GM21447 (cell line): ENCODE data around the gene EPN1.

Experiments
- ATAC-seq: cut with Tn5 transposase; IDR thresholded peaks from one replicate; pipeline ENCODE4 v1.9.1; 2021; ENCODE audit not compliant: unreplicated experiment

EPN1 gene

DNA sequence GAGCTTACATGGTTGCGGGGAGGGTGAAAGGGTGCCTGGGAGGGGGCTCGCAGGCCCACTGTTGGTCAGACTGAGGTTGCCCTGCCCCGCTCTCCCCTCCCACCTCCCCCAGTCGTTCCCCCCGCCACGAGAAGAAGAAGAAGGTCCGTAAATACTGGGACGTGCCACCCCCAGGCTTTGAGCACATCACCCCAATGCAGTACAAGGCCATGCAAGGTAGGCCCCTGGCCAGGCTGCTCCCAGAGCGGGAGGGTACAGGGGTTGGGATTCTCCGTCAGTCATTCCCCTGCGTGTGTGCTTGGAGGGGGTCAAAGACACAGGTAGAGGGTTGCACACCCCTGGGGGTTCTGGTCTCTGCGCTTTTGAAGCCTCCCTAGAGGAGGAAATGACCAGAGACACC is 14.6 kb upstream of the EPN1 start:
- no peak for ATAC-seq

DNA sequence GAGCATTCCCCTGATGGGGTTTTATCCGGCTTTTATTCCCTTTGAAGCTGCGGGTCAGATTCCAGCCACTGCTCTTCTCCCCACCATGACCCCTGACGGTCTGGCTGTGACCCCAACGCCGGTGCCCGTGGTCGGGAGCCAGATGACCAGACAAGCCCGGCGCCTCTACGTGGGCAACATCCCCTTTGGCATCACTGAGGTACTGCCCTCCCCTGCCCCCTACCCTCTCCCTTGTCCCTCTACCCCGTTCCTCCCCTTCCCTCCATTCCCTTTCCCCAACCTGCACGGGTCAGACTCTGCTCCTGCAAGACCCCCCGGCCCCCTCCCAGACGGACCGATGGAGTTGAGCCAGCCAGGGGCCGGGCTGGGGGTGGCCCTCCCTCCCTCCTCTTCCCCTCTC is 14.0 kb upstream of the EPN1 start:
- no peak for ATAC-seq

DNA sequence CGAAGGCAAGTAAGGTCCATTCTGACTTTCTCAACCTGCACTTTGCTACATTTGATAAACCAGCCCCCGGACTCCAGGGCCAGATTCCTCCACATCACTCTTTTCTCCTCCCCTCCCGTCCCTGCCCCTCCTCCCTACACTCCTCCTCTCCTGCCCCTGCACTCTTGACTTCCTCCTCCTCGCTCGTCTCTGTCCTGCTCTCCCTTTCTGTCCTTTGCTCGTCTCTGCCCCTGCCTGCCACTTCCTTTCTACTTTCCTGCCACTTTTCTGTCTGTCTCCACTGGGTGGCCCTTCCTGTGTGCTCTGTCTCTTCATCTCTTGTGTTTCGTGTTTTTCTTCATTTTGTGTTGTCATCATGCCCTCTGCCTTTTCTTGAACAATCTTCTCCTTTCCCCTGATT is 13.2 kb upstream of the EPN1 start:
- ATAC-seq = no peak

DNA sequence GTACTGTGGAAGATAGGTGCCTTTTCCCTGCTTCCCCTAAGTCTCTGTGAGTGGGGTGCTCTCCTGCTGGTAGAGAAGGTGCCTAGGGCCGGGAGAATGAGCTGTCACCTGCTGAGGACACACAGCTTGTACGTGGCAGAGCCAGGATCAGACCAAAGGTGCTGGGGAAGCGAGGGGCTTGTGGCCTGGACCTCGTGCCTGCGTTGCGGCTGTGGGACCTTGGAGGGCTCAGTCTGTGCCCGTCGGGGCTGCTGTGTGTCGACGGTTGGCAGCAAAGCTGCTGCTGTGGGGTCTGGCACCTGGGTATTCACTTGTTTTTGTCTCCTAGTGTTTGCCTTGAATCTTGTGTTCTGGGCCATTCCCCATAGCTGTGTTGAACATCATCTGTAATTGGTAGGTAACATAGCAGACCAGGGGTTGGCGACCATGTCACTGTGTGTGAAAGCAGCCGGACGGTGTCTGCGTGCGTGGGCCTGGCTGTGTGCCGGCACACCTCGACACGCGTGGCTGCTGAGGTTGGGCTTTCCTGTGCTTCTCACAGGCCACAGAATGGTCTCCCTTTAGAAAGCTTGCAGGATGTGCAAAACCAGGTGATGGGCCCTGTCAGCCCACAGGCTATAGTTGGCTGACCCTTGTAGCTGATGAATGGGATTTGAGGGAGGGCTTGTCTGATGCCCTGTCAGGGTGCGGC is 11.0 kb upstream of the EPN1 start:
- no peak for ATAC-seq

DNA sequence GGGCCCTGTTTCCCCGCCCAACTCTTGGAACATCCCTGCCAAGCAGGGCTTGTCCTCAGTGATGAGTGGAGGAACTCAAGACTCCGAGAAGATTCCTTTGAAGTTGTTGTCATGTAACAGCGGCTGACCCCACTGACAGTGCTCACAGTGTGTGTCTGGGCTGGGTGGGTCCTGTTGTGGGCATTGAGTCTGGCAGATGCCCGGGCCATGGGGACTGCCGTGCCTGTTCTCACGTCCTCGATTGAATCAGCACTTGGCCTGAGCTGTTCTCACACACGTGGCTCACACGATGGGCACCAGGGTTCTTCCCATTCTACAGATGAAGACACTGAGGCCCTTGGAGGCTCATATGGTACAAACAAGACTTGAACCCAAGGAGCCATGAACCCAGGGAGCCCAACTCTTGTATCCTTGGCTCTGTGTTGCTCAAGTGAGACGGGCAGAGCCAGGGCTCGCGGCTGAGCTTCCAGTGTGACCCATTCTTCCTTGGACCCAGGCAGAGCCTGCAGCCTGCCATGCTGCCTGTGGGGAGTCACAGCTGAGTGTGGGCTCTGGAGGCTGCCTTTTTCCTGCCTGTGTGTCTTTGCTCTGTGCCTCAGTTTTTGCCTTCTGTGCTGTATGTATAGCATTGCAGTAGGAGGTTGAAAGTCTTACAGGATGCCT is 8.6 kb upstream of the EPN1 start:
- no peak for ATAC-seq

DNA sequence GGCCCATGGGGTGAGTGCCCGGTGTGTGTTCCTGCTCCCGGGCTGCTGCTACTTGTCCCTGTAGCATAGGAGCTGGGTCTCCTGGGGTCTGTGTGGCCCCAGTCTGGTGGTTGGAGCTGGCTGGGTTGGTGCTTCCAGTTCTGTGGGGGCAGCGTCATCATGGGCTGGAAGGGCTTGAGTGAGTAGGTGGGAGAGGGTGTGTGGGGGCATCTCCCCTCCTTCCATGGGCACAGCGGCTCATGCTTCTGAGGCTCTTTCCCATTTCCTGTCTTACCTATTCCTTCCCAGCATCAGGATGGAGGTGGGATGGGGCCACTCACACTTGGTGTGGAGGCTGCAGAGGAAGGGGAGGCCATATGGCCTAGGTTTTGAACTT is 8.0 kb upstream of the EPN1 start:
- no peak for ATAC-seq

DNA sequence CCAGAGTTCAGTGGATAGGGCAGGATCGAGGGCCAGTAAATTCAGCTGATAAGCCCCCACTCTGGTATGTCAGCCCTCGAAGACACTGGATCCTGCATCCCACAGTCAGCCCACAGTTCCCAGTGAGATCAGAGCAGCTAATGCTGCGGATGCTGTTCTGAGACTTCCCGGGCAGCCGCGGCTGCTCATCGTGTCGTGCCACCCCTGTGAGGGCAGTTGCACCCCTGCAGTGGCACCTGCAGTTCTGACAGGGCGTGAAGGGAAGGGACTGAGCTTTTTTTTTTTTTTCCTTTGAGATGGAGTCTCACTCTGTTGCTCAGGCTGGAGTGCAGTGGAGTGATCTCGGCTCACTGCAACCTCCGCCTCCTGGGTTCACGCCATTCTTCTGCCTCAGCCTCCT is 7.5 kb upstream of the EPN1 start:
- ATAC-seq = no peak

DNA sequence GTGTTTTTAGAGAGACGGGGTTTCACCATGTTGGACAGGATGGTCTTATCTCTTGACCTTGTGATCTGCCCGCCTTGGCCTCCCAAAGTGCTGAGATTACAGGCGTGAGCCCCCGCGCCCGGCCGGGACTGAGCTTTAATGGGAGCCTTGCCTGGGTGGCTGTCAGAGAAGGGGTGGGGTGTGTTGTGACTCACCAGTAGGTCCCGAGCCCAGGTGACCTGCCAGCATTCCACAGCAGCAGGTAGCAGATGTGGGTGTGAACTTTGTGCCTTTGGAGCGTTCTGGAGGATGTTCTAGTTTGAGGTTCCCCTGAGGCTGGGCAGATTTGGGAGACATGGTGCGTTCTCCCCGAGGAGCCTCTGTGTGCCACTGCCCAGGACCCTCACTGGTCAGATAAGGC is 7.1 kb upstream of the EPN1 start:
- no peak for ATAC-seq

DNA sequence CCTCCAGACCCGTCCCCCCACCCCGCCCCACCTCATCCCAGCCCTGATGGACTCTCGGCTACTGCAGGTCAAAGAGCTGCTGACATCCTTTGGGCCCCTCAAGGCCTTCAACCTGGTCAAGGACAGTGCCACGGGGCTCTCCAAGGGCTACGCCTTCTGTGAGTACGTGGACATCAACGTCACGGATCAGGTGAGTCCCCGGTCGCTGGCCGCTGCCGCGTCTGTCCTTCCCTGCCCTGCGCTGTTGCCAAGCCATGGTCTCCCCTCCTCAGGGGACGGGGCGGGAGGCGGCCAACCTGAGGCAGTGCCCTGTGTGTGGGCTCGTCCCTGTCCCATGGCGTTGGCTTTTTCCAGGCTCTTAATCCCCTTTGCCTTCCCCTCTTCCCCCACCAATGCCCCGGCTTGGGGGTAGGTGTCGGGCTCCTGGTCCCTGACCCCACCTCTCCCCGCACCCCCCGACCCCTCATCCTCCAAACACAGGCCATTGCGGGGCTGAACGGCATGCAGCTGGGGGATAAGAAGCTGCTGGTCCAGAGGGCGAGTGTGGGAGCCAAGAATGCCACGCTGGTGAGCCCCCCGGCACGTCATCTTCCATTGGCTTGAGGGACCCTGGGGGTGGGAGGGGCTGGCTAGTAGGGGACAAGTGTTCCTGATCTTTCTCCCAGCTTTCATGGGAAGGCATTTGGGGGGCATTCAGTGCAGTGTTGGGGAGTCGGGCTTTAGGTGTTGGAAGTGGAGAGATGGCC is 6.2 kb upstream of the EPN1 start:
- ATAC-seq = no peak

DNA sequence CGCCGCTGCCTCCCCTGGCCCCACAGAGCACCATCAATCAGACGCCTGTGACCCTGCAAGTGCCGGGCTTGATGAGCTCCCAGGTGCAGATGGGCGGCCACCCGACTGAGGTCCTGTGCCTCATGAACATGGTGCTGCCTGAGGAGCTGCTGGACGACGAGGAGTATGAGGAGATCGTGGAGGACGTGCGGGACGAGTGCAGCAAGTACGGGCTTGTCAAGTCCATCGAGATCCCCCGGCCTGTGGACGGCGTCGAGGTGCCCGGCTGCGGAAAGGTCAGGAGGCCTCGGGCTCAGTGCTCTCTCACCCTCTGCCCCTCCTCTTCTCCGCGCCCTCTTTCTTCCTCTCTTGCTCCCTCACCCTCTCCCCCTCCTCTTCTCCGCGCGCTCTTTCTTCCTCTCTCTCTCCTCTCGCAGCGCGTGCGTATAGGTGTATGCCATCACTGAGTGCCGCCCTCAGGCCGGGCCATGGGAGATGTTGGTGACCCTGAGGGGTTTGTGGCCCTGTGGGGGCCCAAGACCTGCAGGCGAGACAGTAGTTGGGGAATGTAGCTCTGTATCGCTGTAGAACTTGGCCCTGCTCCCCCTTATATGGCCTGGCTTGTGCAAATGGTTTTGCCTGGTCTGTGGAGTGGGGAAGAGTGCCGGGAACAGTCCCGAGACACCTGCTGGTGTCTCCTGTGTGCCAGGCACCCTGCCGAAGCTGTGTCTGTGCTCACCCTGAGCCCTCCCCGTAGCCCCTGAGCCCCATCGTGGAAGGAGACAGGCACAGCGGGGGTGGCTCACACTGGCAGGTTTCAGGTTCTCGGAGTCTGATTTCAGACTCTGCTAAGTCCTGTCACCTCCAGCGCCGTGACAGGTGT is 5.4 kb upstream of the EPN1 start:
- no peak for ATAC-seq

DNA sequence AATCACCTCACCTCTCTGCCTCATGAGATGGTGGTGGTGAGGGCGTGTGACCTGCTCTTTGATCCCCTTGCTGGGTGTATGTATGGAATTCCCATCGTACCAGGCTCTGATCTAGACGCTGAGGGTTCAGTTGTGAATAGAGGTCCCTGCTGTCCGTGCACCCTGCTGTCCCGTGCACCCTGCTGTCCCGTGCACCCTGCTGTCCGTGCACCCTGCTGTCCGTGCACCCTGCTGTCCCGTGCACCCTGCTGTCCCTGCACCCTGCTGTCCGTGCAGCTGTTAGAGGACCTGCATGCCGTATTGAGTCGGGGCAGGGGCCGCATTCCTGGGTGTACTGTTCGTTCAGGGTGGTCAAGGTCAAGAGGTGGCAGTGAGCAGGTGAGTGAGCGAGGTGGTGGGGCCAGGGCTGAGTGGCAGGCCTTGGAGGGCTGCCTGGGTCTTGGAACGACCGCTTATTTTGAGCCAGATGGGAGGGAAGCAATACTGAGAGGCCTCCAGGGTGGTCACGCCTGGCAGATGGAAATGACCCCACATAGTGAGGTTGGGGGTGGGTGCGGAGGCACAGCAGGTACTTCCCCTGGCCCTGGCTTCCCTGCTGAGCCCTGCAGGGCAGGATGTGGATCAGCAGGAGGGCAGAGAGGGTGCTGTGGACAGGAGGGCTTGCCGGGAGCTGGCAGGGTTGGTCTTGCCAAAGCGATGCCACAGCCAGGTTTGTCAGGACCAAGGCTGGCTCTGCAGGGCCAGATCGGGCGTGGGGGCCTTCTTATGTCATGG is 4.6 kb upstream of the EPN1 start:
- ATAC-seq = no peak

DNA sequence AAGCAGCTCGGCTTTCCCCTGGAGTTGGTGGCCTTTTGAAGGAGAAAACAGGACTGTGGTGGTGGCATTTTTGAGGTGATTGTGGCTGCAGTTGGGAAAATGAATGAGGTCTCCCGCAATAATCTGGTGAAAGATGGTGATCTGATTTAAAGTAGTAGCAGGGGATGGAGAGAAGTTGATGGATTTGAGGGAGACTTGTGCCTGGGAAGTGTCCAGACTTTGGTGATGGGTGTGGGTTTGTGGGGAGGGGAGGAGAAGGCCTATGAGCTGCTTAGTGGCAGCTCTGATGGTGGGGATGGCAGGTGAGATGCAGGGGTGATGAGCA is 4.0 kb upstream of the EPN1 start:
- no peak for ATAC-seq

DNA sequence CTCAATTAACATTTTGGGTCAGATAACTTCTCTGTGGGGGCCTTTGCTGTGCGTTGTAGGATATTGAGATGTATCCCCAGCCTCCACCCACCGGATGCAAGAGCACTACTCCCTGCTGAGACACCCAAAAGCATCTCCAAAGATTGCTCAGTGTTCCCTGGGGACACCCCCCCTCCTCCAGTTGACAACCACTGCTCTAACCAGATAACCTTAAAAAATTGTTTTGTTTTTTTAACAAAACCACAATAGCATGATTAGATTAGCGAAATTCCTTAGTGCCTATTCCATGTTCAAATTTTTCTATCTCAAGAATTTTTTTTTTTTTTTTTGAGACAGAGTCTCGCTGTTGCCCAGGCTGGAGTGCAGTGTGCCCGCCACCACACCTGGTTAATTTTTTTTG is 2.6 kb upstream of the EPN1 start:
- ATAC-seq = no peak

DNA sequence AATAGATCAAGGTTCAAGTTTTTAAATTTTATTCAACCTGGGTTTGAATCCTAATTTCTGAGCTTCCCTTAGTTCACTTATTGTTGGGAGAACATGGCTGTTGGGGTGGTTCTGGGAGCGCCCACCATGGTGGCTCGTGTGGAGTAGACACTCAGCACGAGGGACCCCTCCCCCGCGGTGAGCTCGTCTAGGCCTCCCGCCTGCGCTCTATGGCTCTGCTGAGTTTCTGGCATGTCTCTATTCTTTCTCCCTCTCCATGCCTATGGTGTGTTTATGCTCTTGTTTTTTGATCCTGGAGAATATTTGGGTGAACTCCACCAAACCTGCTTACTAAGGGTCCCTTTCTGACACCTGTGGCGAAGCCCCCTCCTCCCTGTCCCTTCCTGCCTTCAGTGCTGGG is 1.6 kb upstream of the EPN1 start:
- no peak for ATAC-seq

DNA sequence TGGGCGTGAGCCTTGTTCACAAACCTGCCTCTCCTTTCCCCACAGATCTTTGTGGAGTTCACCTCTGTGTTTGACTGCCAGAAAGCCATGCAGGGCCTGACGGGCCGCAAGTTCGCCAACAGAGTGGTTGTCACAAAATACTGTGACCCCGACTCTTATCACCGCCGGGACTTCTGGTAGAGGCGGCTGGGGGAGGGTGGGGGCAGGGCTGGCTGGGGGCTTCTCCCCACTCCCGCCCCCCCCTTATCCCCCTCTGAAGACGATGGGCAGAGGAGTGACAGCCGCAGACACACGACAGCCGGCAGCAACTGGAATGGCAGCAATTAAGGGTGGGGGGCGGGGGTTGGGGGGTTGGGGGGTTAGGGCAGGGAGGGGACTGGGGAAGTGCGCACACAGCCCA is 1.1 kb upstream of the EPN1 start:
- ATAC-seq = no peak

DNA sequence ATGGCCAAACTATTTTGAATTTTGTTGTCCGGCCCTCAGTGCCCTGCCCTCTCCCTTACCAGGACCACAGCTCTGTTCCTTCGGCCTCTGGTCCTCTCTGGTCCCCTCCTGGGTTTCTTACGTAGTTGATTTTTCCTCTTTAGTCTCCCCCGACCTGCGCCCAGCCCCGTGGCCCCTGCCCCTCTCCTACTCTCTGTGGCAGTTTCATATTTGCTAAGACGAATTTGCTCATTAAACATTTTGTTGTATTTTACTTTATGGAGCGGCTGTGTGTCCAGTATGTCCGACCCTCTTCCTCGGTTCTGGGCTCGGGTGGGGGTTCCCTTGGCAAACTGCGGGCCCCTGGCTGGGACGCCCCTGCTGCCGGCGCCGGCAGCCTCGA is 576 bp upstream of the EPN1 start:
- no peak for ATAC-seq

DNA sequence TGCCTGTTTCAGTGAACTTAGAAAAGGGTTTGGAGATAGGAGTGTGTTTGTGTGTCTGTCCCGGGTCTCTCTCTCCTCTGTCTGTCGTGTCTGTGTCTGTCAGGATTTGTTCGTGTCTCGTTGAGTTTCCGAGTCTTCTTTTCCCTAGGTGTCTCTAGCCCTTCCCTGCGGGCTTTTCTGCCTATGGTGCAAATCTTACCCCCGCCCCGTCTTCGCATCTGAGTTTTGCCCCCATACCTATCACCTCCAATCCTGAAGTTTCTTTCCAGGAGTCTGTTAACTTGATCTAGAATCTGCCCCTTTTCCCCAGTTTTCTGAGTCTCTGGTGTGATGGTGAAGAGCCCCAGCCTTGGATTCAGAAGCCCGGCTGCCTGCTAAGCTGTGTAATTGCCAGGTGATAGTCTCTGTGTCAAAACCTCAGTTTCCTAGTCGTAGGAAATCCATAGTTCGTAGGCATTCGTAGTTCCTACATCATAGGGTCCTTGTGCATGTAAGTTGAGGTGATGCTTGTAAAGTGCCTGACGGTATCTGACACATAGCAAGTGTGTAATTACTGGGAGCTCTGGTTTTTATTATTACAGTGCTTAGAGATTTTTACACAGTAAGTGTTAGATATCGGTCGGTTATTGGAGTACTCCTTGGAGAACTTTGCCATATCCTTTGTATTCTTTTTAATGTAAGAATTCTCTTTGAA is 782 bp downstream of the EPN1 start:
- no peak for ATAC-seq

DNA sequence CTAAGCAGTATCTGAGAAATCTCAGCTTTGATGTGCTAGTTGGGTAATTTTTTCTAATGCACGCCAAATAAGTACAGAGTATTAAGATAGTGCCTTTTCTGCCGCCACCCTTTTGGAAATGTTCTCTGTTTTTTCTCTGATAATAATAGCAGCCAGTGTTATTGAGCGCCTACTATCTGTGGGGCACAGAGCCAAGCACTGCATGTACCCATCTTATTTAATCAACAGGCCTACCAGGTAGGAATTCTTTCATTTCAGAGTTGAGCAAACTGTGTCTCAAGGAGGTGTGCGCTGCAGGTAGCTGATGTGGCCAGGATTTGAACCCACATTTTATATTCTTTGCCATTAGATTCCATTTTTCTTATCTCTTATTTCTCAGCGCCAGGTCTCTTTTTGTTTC is 1.4 kb downstream of the EPN1 start:
- ATAC-seq = no peak

DNA sequence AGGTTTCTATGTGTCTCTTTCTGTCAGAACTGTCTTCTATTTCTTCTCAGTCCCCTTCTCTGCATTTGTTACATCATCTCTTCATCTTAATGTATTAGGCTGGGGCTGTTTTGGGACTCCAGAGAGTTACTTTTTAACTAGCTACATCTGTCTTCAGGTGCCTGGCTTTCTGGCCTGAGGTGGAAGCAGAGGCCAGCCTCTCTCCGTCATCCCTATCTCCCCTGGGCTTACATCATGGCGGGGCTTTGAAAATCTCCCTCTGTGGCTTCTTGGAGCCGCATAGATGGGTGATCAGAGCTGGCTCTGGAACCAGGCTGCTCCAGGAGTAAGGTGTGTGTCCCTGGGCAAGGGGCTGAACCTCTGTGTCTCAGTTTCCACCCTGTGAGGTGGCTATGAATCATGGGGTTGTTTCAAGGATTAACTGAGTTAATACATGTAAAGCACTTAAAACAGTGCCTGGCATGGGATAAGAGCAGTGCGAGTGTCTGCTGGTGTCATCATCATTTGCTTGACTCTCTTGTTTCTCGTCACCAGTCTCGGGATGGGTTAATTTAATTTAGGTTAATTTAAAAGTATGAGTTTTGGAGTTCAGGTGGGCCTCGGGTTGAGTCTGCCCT is 2.0 kb downstream of the EPN1 start:
- ATAC-seq = no peak

DNA sequence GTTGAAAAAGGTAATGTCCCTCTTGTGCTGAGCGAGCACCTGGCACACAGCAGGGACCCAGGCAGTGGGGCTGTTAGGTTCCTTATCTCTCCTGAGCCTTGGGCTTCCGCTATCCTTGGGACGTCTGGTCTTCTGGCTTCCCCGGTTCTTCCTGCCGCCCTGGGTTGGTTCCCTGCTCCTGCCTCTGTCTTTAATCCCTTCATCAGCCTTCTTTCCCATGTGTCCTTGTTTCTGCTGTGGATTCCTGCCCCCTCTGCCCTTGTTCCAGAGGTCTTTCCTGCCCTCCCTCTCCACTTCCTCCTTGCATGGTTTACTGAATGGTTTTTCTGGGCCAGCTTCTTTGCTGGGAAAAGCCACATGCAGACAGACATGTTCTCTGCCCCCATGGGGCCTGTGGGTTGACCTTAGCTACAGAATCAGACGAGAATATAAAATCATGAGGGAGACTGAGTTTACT is 2.6 kb downstream of the EPN1 start:
- no peak for ATAC-seq
